Dedifferentiated amniotic fluid mesenchymal stem cell (primary cell): ENCODE measurements around the gene DOC2A.
"Not testable (repeated sequence)": the region's sequence is repeated elsewhere in the genome, so short reads cannot be mapped to it uniquely, and the experiment has no call there.

Experiments used
- DNase-seq: peaks from one replicate; pipeline ENCODE4 v3.0.0-alpha.2; 2016; ENCODE audit errors: extremely low spot score

DOC2A gene

DNA sequence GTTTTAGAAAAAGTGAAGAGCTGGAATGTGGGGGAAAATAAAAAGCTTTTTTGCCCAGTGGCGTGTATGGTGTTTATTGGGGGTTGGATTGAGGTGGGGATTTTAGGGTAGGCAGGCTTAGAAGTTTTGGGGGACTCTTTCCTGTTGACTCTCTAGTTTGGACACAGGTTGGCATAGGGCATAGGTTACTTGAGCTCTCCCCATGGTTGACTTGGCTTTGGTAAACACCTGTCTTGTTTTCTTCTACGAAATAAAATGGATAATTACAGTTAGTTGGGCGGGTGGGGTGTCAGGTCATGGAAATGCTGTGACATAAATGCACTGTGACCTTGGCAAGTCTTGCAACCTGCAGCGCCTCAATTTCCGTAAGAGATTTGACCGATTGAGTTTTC lies 37.8 kb downstream of the DOC2A start:
- no peak for DNase-seq

DNA sequence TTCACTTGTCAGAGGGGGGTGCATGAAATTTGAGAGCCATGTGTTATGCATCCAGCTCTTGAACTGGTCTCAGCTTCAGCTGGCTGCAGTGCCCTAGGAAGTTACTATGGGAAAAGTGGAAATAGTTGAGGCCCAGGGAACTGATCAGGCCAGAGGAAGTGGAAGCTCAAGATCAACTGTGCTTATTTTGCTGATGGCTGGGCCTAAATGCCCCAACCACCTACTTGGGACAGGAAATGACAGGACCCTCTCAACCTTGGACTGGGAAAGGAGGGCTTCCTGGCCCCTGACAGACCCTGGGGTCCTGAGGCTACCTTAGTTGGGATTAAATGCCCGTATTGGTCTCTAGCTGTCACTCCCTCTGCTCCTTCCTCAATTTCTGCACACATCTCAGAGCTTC lies 38.3 kb downstream of the DOC2A start:
- DNase-seq: no peak

DNA sequence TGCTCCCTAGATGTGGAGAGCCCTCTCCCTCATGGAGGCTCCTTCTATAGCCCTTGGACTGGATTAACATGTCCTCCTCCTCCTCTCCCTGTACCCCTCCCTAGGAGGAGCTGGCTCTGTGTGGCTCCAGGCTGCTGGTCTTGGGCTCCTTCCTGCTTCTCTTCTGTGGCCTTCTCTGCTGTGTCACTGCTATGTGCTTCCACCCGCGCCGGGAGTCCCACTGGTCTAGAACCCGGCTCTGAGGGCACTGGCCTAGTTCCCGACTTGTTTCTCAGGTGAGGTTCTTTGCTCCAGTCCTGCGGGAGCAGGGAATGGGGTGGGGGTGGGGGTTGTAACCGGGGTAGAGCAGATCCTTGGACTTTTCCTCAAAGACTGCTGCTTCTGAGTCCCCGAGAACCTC lies 39.5 kb downstream of the DOC2A start:
- no peak for DNase-seq

DNA sequence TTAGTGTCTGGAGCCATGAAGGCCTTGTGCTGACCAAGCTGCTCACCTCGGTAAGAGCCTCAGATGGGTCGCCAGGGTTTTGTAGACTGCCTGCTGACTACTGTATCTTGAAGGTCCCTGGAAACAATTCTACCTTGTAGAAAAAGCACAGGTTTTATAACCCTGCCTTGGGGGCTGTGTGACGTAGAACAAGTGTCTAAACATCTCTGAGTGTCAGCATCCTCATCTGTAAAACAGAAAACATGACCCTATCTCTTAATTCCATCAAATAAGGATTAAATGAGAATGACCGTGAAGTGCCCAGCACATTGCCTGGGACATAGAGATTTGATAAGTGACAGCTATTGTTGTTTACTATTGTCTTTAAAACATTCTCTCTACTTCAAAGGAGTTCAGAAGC lies 42.6 kb downstream of the DOC2A start:
- no peak for DNase-seq

DNA sequence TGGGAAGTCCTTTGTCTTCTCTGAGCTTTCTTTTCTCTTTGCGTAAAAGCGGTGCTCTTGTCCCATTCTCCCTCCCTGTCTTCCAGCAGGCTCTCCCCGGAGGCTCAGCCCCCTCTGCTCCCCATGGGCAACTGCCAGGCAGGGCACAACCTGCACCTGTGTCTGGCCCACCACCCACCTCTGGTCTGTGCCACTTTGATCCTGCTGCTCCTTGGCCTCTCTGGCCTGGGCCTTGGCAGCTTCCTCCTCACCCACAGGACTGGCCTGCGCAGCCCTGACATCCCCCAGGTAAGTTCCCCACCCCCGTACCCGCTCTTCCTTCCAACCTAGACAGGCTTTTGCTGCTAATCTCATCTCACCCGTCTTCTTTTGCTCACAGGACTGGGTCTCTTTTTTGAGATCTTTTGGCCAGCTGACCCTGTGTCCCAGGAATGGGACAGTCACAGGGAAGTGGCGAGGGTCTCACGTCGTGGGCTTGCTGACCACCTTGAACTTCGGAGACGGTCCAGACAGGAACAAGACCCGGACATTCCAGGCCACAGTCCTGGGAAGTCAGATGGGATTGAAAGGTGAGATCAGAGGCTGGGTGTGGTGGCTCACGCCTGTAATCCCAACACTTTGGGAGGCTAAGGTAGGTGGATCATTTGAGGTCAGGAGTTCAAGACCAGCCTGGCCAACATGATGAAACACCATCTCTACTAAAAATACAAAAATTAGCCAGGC lies 47.6 kb downstream of the DOC2A start:
- no peak for DNase-seq

DNA sequence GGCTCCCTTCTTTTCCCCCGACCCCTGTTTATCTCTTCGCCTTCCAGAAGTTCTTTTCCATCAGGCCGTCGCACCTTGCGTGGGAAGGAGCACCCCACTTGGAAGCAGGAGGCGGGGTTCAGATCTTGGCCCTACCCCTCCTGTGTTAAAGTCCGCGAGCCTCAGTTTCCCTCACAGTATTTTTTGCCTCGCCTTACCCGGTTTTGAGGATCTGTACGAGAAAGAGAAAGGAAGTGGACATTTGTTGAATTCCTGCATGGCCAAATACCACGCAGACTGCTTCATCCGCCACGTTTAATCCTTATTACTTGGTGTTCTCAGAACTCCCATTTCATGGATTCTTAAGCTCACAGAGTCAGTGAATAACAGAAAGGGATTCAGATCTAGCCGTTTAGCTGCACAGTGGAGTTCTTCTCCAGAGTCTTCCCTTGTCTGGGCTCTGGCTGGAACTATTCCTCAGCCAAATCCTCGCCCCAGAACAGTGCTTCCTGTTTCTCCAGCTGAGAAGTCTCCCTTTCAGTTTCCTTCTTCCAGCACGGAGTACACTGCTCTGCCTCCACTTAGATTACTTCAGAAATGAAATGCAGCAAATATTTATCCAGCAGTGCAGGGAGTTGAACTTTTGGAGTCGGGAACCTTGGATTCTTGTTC lies 48.4 kb downstream of the DOC2A start:
- no peak for DNase-seq

DNA sequence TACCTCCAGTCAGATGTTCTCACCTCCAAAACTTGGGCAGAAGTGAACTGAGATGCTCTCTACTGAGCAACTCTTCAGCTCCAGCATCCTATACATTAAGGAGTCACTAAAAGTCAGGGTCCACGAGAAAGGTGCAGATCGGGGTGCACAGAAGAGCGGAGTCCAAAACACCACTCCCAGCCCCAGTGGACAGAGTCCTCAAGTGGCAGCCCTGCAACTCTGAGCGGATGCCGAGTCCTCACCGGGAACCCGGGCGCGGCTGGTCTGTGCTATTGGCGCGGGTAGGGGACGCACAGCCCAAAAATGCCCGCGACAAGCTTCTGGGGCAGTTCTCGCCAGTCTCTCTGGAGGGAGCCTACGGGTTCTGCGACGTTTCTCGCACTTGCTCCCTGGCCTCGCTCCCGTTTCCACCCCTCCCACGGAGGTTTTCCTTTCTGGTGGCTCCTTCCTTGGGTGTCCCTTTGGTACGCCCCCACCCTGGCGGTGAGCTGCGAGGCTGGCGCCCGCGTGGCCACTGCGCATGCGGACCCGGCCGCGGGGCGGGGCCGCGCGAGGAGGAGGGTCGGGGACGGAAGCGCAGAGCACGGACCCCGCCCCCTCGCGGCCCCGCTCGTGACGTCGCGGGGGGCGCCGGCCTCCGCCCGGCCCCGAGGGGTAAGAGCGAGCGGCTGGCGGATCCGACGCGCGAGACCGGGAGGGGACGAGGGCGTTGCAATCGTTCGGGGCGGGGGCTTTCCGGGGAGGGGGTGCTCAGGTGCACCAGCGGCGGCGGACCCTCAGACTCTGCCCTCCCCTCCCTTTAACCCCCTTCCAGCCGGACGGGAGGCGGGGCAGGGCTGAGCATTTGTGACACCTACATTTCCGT lies 49.1 kb downstream of the DOC2A start, which contains the start of gene TMEM219:
TSS of gene TMEM219 (plus strand) at position 601 of the 865 bp plus-strand sequence. CDS start 1,065 bp downstream, outside the sequence.
- DNase-seq: peak; percentile 79

DNA sequence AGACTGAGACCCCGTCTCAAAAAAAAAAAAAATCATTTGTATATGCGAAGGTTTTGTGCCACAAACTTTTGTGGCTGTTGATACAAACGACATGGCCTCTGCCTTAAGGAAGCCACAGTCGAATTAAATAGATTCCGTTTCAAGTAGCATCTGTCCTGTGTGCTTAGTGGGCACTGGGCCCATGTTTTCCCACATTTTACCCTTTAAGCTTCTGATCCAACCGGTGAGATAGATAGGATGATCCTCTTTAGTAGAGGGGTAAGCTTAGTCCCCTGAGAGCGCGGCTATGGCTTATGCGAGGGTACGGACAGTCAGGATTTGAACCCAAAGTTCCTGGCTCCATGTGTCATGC lies 49.7 kb downstream of the DOC2A start:
- DNase-seq: no peak

DNA sequence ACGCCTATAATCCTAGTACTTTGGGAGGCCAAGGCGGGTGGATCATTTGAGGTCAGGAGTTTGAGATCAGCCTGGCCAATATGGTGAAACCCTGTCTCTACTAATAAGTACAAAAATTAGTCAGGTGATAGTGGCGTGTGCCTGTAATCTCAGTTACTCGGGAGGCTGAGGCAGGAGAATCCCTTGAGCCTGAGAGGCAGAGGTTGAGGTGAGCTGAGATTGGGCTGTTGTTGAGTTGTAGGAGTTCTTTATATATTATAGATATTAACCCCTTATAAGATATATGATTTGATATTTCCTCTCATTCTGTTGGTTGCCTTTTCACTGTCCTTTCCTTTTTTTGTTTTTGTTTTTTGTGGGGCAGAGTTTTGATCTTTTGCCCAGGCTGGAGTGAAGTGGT lies 51.0 kb downstream of the DOC2A start:
- not testable (repeated sequence) for DNase-seq

DNA sequence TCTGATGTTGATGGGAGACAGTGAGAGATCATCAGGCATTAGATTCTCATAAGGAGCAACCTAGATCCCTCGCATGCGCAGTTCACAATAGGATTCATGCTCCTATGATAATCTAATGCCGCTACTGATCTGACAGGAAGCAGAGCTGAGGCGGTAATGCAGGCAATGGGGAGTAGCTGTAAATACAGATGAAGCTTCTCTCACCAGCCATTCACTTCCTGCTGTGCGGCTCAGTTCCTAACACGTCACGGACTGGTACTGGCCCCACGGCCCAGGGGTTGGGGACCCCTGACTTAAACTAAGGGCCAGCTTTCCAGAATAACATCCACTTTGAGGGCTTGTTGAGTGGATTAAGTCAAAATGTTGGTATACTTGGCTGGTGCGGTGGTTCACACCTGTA lies 51.5 kb downstream of the DOC2A start:
- DNase-seq: no peak

DNA sequence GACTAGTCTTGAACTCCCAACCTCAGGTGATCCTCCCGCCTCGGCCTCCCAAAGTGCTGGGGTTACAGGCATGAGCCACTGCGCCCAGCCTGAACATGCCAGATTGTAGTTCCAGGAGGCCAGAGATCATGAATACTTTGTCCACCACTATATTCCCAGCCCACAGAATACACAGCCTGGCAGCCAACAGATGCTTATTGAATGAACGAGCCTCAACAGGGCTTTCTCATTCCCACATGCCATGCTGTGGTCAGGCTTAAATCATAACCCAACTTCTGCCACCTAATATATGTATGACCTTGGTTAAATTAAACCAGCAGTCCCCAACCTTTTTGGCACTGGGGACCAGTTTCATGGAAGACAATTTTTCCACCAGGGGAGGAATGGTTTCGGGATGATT lies 52.1 kb downstream of the DOC2A start:
- no peak for DNase-seq
